AG04450 (cell line): Measurements from ENCODE around the gene LMNB1. TPM values are rescaled to one million over a fixed set of nuclear protein-coding genes. Genes with fewer than 3 reads are reported as not detected.

Source experiments
- CTCF ChIA-PET: fragments of 300-600, 350-600 bp; formaldehyde crosslinking; extraction: SDS; loops from one replicate; lab custom pipeline; 2022; ENCODE audit warnings: antibody characterized with exemption, inconsistent platforms; lab: Charles Lee
- POLR2A ChIA-PET: fragments of 350-600 bp; formaldehyde crosslinking; extraction: SDS; loops from one replicate; lab custom pipeline; 2021; ENCODE audit warnings: antibody characterized with exemption, inconsistent platforms; lab: Yijun Ruan, JAX
- DNase-seq: peaks from one replicate; pipeline ENCODE4 v3.0.0-alpha.2; 2011; ENCODE audit warnings: low read depth, low spot score
- H3K27ac ChIP-seq: one replicate; pipeline ENCODE4 v1.5.1; 2012; ENCODE audit warnings: low read depth, low read length, control low read depth
- H3K27me3 ChIP-seq: one replicate; pipeline ENCODE4 v1.6.0; 2012; ENCODE audit warnings: low read length; ENCODE audit not compliant: control insufficient read depth, insufficient read depth
- H3K4me3 ChIP-seq: 2 replicates; pipeline ENCODE4 v1.5.1; 2011; ENCODE audit warnings: mild to moderate bottlenecking, low read depth, low read length, control low read depth
- H3K9me3 ChIP-seq: 2 replicates; pipeline ENCODE4 v1.5.1; 2012; ENCODE audit warnings: low read length; ENCODE audit not compliant: control insufficient read depth, insufficient read depth
- polyA plus RNA-seq: library from polyadenylated mRNA; depleted of rRNA; stranded (reverse); fragments of >200 nt; gene quantifications from 2 replicates; pipeline ENCODE4 v1.2.3, GENCODE V29; 2011
- TF ChIP-seq, protein P1 (sequence below): IDR thresholded peaks from 2 replicates; pipeline ENCODE4 v1.5.1; 2011; ENCODE audit warnings: low read depth, low read length, control low read depth, inconsistent platforms

Gene LMNB1
- polyA plus RNA-seq, 1 experiment, result 17.2 TPM

DNA sequence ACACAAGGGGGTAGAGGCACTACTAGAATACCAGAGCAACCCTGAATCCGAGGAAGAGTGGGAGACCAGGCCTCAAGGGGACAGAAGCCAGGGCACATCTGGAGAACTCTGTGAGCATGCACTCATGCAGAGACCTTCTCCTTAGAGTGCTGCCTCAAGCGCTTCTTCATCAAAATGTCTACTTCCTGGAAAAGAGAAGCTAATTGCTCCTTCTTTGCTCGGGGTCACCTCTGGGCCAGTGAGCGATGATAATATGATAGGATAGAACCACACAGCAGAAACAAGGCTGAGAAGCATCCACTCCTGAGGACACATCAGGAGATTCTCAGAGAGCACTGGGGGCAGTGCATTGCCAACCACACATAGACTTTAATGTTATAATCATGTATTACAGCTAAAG is 23.7 kb upstream of the LMNB1 start:
- Histone ChIP-seq H3K9me3 (no peaks in the 10 kb centered on the region), H3K4me3 (no peak overlapping the region), H3K27ac (no peak overlapping the region), H3K27me3 (no peaks in the 10 kb centered on the region)
- TF ChIP-seq, protein P1, sequence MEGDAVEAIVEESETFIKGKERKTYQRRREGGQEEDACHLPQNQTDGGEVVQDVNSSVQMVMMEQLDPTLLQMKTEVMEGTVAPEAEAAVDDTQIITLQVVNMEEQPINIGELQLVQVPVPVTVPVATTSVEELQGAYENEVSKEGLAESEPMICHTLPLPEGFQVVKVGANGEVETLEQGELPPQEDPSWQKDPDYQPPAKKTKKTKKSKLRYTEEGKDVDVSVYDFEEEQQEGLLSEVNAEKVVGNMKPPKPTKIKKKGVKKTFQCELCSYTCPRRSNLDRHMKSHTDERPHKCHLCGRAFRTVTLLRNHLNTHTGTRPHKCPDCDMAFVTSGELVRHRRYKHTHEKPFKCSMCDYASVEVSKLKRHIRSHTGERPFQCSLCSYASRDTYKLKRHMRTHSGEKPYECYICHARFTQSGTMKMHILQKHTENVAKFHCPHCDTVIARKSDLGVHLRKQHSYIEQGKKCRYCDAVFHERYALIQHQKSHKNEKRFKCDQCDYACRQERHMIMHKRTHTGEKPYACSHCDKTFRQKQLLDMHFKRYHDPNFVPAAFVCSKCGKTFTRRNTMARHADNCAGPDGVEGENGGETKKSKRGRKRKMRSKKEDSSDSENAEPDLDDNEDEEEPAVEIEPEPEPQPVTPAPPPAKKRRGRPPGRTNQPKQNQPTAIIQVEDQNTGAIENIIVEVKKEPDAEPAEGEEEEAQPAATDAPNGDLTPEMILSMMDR, result no peak
- CTCF ChIA-PET, result no interaction called here
- POLR2A ChIA-PET, result no interaction called here
- no peak for DNase-seq

- POLR2A ChIA-PET, result interaction anchor here (0.7 kb wide), 1 partner anchor 308 kb away, joined by 4 read pairs; no protein-coding TSS in a partner anchor
- Histone ChIP-seq H3K4me3 (no peak overlapping the region), H3K9me3 (no peaks in the 10 kb centered on the region), H3K27me3 (no peaks in the 10 kb centered on the region), H3K27ac (no peak overlapping the region)
- CTCF ChIA-PET, result no interaction called here
- DNase-seq, result no peak
- TF ChIP-seq, protein P1, result no peak
Measured at GRCh38 chr5:126754609-126755008, 22.3 kb upstream of the LMNB1 start.

DNA sequence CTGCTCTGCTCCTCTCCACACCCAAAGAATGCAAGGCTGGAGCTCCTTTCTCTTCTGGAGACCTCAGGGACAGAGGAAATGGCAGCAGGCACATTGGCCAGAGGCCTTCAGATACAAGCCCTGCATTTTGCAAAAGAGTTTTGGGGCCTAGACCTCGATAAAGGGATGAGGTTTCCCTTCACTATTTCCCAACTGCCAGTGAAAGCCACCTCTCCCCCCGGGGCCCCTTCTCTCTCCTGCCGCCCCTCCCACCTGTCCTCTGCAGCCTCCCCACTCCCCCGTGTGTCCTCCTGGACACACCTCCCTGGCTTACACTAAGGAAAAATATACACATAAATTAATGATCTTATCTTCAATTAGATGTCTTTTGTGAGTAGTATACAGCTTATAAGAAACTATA is 21.3 kb upstream of the LMNB1 start:
- no peaks in the 10 kb centered on the region for H3K9me3 ChIP-seq
- H3K4me3 ChIP-seq, result no peak overlapping the region
- ChIA-PET POLR2A (no interaction called here), CTCF (interaction anchor here (1.0 to 1.3 kb wide), 2 partner anchors 46 to 80 kb away, joined by 4 to 5 read pairs; no protein-coding TSS in a partner anchor)
- no peaks in the 10 kb centered on the region for H3K27me3 ChIP-seq
- DNase-seq, result no peak
- TF ChIP-seq, protein P1, result no peak
- no peak overlapping the region for H3K27ac ChIP-seq

DNA sequence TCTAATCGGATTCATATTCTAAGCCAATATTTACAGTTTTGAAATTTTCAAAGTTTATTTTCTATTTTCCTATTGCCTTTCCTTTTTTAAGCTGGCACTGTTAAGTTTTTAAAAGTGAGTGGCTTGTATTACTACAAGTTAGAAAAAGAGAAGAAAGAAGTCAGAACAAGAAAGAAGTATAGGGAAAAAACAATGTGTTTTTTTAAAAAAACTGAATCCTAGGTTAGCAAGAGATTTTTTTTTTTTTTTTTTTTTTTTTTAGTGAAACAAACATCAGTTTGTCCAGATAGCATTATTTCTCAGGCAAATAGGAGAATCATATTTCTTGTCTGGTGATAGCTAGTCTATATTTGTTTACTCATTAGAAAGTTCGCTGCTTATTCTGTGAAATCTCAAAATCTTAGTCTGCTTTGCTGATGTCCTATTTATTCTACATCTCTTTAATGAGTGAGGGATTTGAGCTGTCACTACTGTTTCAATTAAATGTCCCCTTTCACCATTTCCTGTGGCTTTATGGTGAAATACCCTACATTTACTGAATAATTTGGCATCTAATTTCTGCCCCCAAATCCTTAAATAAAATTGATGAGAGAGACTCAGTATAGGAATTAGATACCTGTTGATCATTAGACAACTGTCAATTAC is 19.1 kb upstream of the LMNB1 start:
- TF ChIP-seq, protein P1, result no peak
- H3K27ac ChIP-seq, result no peak overlapping the region
- ChIA-PET CTCF (interaction anchor here (1.5 kb wide), 2 partner anchors 22 to 82 kb away, joined by 5 read pairs; no protein-coding TSS in a partner anchor), POLR2A (no interaction called here)
- H3K9me3 ChIP-seq, result no peaks in the 10 kb centered on the region
- H3K4me3 ChIP-seq, result no peak overlapping the region
- H3K27me3 ChIP-seq, result no peaks in the 10 kb centered on the region
- DNase-seq, result no peak

- TF ChIP-seq, protein P1, result no peak
- ChIA-PET CTCF (no interaction called here), POLR2A (no interaction called here)
- H3K27me3 ChIP-seq, result no peaks in the 10 kb centered on the region
- no peak overlapping the region for H3K27ac ChIP-seq
- H3K4me3 ChIP-seq, result no peak overlapping the region
- DNase-seq, result no peak
- H3K9me3 ChIP-seq, result no peaks in the 10 kb centered on the region
Measured at GRCh38 chr5:126763371-126763770, 13.6 kb upstream of the LMNB1 start.
